NT2/D1 (cell line): ENCODE data around the gene CRTC2.

ENCODE experiments used
- SUZ12 ChIP-seq: IDR thresholded peaks from 2 replicates; pipeline ENCODE4 v1.6.1; 2011; ENCODE audit not compliant: insufficient read length, insufficient read depth; ENCODE audit errors: extremely low read depth
- YY1 ChIP-seq: IDR thresholded peaks from 2 replicates; pipeline ENCODE4 v1.6.1; 2011; ENCODE audit not compliant: insufficient read length, insufficient read depth
- ZNF274 ChIP-seq: IDR thresholded peaks from 2 replicates; pipeline ENCODE4 v1.6.1; 2011; ENCODE audit warnings: mild to moderate bottlenecking, low read depth, low read length

DNA sequence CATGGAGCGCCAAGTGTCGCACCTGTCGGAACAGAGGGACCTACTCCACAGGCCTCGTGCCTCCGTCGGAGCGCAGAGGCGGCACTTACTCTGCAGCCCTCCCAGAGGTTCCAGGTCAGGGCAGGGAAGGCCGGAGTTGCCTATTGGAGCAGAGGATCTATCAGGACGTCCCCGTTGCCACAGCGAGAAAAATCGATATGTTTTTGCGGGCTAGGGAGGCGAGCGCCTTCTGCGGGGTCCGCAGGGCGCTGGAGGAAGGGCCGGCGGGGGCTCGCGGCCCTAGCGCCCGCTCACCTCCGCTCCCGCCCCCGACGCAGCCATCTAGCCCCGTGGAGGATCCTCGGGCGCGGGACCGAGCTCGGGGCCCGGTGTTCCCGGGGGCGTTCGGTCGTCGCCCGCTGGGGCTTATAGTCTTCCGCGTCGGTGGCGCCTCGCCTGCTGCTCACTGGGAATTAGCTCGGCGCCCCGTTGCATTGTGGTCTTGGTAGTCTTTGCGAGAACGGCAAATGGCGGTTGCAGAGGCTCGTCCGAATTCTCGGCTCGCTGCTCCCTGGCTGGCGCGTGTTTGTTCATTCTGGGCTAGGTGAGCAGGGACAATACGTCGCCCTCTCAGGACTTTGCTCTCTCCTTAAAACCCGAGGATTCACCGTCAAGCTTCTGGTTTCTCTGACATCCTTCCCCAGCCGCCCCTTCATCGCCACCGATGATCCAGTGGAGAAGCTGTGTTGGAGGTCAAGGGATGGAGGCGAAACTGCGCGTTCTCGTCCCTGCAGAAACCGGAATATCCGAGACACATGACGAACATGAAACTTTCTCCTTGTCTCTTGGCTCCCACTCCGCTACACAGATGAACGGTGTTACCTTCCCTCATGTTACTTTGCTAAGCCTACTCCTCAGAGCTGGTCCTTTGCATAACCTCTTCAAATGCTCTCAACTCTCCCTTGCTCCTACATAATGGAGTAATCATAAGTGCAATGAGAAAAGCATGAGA is 19.1 kb upstream of the CRTC2 start, which contains the start of gene JTB:
- TF ChIP-seq YY1 (peak; percentile 78), ZNF274 (no peak), SUZ12 (no peak)
